ENCODE measurements around the gene CD40.

Gene CD40

DNA sequence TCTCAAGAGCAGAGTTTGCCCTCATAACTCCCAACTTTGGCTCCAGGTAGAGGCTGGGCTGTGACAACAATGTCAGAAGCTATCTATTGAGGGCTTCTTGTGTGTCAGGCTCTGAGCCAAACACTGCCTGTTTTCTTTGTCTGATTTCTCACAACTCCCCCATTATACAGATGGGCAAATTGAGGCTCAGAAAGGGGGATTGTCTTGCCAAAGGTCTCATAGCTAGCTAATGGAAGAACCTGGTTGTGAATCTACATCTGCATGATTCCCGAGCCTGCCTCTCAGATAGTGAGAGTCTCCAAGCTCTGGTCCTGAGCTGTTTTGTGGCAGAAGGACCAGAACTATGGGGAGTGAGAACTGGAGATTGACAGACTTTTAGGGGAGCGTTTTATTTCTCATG lies 1.4 kb downstream of the CD40 start:
- TF ChIP-seq, protein P1, sequence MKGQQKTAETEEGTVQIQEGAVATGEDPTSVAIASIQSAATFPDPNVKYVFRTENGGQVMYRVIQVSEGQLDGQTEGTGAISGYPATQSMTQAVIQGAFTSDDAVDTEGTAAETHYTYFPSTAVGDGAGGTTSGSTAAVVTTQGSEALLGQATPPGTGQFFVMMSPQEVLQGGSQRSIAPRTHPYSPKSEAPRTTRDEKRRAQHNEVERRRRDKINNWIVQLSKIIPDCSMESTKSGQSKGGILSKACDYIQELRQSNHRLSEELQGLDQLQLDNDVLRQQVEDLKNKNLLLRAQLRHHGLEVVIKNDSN (IDR thresholded peaks at IDR 0.05): no peak
- TF ChIP-seq TEAD4 (IDR thresholded peaks at IDR 0.05): no peak
- TF ChIP-seq YY1 (IDR thresholded peaks at IDR 0.05; ENCODE audit: low read depth): no peak
- TF ChIP-seq ZBTB7A (IDR thresholded peaks at IDR 0.05; ENCODE audit: low read depth): no peak
- no peak for TF ChIP-seq TCF12 (IDR thresholded peaks at IDR 0.05; ENCODE audit: low read depth)
- TF ChIP-seq TAF1 (IDR thresholded peaks at IDR 0.05; ENCODE audit: low read depth): no peak
- no peak for TF ChIP-seq FOXM1 (IDR thresholded peaks at IDR 0.05; ENCODE audit: borderline replicate concordance, low read depth)
- TF ChIP-seq REST (IDR thresholded peaks at IDR 0.05; ENCODE audit: low read depth): no peak
- no peak for TF ChIP-seq MAX (IDR thresholded peaks at IDR 0.05)
- TF ChIP-seq EP300 (IDR thresholded peaks at IDR 0.05; ENCODE audit: borderline replicate concordance): no peak
- TF ChIP-seq EGR1 (IDR thresholded peaks at IDR 0.05): no peak
- TF ChIP-seq CEBPB (IDR thresholded peaks at IDR 0.05): no peak
- TF ChIP-seq NFIC (IDR thresholded peaks at IDR 0.05): no peak
- TF ChIP-seq CREB1 (IDR thresholded peaks at IDR 0.05; ENCODE audit: low read depth): no peak
- no peak for TF ChIP-seq RAD21 (IDR thresholded peaks at IDR 0.05; ENCODE audit: low read depth)

- TF ChIP-seq RAD21 (IDR thresholded peaks at IDR 0.05; ENCODE audit: low read depth) (no peak), FOXM1 (IDR thresholded peaks at IDR 0.05; ENCODE audit: borderline replicate concordance, low read depth) (no peak), EGR1 (IDR thresholded peaks at IDR 0.05) (no peak), TAF1 (IDR thresholded peaks at IDR 0.05; ENCODE audit: low read depth) (no peak), TCF12 (IDR thresholded peaks at IDR 0.05; ENCODE audit: low read depth) (no peak), EP300 (IDR thresholded peaks at IDR 0.05; ENCODE audit: borderline replicate concordance) (no peak), CEBPB (IDR thresholded peaks at IDR 0.05) (no peak), YY1 (IDR thresholded peaks at IDR 0.05; ENCODE audit: low read depth) (no peak), MAX (IDR thresholded peaks at IDR 0.05) (no peak), TEAD4 (IDR thresholded peaks at IDR 0.05) (no peak), NFIC (IDR thresholded peaks at IDR 0.05) (no peak), CREB1 (IDR thresholded peaks at IDR 0.05; ENCODE audit: low read depth) (no peak), REST (IDR thresholded peaks at IDR 0.05; ENCODE audit: low read depth) (no peak), ZBTB7A (IDR thresholded peaks at IDR 0.05; ENCODE audit: low read depth) (no peak)
- TF ChIP-seq, protein P1 (IDR thresholded peaks at IDR 0.05): no peak
Observed at GRCh38 chr20:46120136-46120535, 2.0 kb downstream of the CD40 start.

- TF ChIP-seq, protein P1 (IDR thresholded peaks at IDR 0.05): no peak
- TF ChIP-seq FOXM1 (IDR thresholded peaks at IDR 0.05; ENCODE audit: borderline replicate concordance, low read depth) (no peak), ZBTB7A (IDR thresholded peaks at IDR 0.05; ENCODE audit: low read depth) (no peak), CREB1 (IDR thresholded peaks at IDR 0.05; ENCODE audit: low read depth) (no peak), REST (IDR thresholded peaks at IDR 0.05; ENCODE audit: low read depth) (no peak), NFIC (IDR thresholded peaks at IDR 0.05) (no peak), EP300 (IDR thresholded peaks at IDR 0.05; ENCODE audit: borderline replicate concordance) (no peak), TEAD4 (IDR thresholded peaks at IDR 0.05) (no peak), TCF12 (IDR thresholded peaks at IDR 0.05; ENCODE audit: low read depth) (no peak), YY1 (IDR thresholded peaks at IDR 0.05; ENCODE audit: low read depth) (no peak), EGR1 (IDR thresholded peaks at IDR 0.05) (no peak), MAX (IDR thresholded peaks at IDR 0.05) (no peak), RAD21 (IDR thresholded peaks at IDR 0.05; ENCODE audit: low read depth) (no peak)
Observed at GRCh38 chr20:46121184-46121930, 3.2 kb downstream of the CD40 start.

Data from Ishikawa (cell line).